HFF-Myc (cell line): ENCODE results near the gene MYH14.

Experiments
- DNase-seq: peaks from one replicate; pipeline ENCODE4 v3.0.0-alpha.2; 2011; ENCODE audit warnings: low read depth; ENCODE audit errors: extremely low read depth
- H3K4me3 ChIP-seq: replicated peaks from 2 replicates; pipeline ENCODE4 v1.5.1; 2011; ENCODE audit warnings: low read depth, mild to moderate bottlenecking, control low read depth, low read length
- CTCF ChIP-seq: IDR thresholded peaks from 2 replicates; pipeline ENCODE4 v1.5.1; 2012; ENCODE audit warnings: mild to moderate bottlenecking, low read depth, low read length, control low read depth; ENCODE audit errors: missing control alignments

Gene MYH14

GRCh38 chr19:50322931-50323781, 119.7 kb downstream of the MYH14 start:
- DNase-seq = no peak
- no peak for TF ChIP-seq CTCF

GRCh38 chr19:50323782-50324133, 120.3 kb downstream of the MYH14 start:
- DNase-seq = no peak
- no peak for TF ChIP-seq CTCF
- H3K4me3 ChIP-seq = no peak overlapping the region

More at GRCh38 chr19:50322931-50323781, 119.7 kb downstream of the MYH14 start:
- no peak overlapping the region for H3K4me3 ChIP-seq

GRCh38 chr19:50324331-50324730, 120.9 kb downstream of the MYH14 start:
- DNase-seq = no peak
- TF ChIP-seq CTCF = no peak
- H3K4me3 ChIP-seq = no peak overlapping the region

GRCh38 chr19:50325310-50326100, 122.1 kb downstream of the MYH14 start:
- DNase-seq = no peak
- no peak for TF ChIP-seq CTCF
- H3K4me3 ChIP-seq = no peak overlapping the region

GRCh38 chr19:50326101-50326664, 122.8 kb downstream of the MYH14 start:
- no peak for DNase-seq
- TF ChIP-seq CTCF = no peak
- H3K4me3 ChIP-seq = no peak overlapping the region

GRCh38 chr19:50327013-50327412, 123.6 kb downstream of the MYH14 start:
- TF ChIP-seq CTCF = no peak
- no peak overlapping the region for H3K4me3 ChIP-seq
- DNase-seq = no peak
